ENCODE measurements around the gene SGK1.

Gene SGK1

DNA sequence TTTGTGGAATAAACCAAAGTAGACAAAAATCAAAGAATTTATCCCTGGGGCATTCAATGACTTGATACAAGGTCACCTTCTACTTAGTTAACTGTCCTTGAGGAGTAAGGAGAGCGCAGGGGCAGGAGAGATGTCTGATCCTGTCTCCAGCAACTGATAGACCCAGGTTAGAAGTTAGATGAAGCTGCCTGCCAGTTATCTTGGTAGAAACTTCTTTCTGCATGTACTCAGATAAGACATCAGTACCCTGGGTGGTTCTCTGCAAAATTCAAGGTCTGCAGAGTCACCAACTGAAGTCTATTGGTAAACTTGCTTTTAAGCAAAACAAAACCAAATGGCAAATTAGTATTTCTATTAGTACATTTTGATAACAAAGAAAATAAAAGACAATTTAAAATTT lies 2.7 kb downstream of the SGK1 start:
- Histone ChIP-seq H2AFZ (ENCODE audit: low read length) (no peak overlapping the region), H3K36me3 (ENCODE audit: insufficient read depth, low read length) (no peaks in the 10 kb centered on the region), H3K9ac (ENCODE audit: low read length) (no peak overlapping the region), H3K27ac (ENCODE audit: low read depth, low read length, poor library complexity, severe bottlenecking) (no peak overlapping the region), H3K9me2 (ENCODE audit: low read depth, low read length) (no peaks in the 10 kb centered on the region), H3K79me2 (ENCODE audit: insufficient read depth, low read length) (no peaks in the 10 kb centered on the region), H3F3A (ENCODE audit: insufficient read depth, low read length) (no peaks in the 10 kb centered on the region), H3K4me1 (ENCODE audit: insufficient read depth, low read length, severe bottlenecking) (no peaks in the 10 kb centered on the region), H3K9me3 (ENCODE audit: low read length) (no peaks in the 10 kb centered on the region), H4K20me1 (ENCODE audit: insufficient read depth, low read length) (no peaks in the 10 kb centered on the region), H3K4me2 (ENCODE audit: low read length) (no peak overlapping the region), H3K4me3 (ENCODE audit: low read depth, low read length, poor library complexity, severe bottlenecking) (no peak overlapping the region), H3K27me3 (ENCODE audit: insufficient read depth, low read length) (no peaks in the 10 kb centered on the region)
- TF ChIP-seq, protein P1, sequence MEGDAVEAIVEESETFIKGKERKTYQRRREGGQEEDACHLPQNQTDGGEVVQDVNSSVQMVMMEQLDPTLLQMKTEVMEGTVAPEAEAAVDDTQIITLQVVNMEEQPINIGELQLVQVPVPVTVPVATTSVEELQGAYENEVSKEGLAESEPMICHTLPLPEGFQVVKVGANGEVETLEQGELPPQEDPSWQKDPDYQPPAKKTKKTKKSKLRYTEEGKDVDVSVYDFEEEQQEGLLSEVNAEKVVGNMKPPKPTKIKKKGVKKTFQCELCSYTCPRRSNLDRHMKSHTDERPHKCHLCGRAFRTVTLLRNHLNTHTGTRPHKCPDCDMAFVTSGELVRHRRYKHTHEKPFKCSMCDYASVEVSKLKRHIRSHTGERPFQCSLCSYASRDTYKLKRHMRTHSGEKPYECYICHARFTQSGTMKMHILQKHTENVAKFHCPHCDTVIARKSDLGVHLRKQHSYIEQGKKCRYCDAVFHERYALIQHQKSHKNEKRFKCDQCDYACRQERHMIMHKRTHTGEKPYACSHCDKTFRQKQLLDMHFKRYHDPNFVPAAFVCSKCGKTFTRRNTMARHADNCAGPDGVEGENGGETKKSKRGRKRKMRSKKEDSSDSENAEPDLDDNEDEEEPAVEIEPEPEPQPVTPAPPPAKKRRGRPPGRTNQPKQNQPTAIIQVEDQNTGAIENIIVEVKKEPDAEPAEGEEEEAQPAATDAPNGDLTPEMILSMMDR (IDR thresholded peaks at IDR 0.05; ENCODE audit: low read length), result no peak
- no peak for TF ChIP-seq EZH2 (IDR thresholded peaks at IDR 0.05; ENCODE audit: borderline replicate concordance, low read length)

DNA sequence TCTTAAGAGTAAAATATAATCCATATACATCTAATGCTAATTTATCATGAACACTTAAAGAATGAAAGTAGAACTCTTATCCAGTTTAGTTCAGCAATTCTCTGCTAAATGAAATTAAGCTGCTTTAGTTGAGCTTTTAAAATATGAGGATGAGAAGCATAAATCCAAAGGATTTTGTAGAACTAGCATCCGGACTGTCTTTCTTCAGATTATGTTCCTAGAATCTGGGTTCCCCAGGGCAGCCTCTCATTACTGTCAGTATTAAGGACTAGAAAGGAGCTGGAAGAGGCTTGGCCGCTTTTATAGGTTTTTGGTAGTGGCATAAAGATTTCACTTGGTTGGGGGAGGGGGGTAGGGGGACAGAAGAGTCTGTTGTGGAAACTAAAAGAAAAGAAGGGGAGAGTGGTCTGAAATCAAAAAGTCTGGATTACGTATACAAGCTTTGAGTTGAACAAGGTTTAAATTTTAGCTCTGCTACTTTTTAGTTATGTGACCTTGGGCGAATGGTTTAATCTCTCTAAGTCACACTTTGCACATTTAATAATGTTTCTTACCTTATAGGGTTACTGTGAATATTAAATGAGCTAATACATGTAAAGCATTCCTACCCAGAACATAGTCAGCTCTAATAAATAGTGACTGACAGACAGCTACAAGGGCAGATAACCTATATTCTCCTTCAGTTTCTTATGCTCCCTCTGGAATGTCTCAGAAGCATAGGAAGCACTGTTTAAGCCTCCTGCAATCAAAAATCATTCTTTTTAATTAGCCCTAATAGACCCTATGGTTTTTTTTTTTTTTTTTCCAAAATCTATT lies 3.7 kb downstream of the SGK1 start:
- H3K4me3 ChIP-seq (ENCODE audit: low read depth, low read length, poor library complexity, severe bottlenecking), result no peak overlapping the region
- no peak for TF ChIP-seq EZH2 (IDR thresholded peaks at IDR 0.05; ENCODE audit: borderline replicate concordance, low read length)
- TF ChIP-seq, protein P1 (IDR thresholded peaks at IDR 0.05; ENCODE audit: low read length), result no peak
- H3K27me3 ChIP-seq (ENCODE audit: insufficient read depth, low read length), result no peaks in the 10 kb centered on the region
- H2AFZ ChIP-seq (ENCODE audit: low read length), result no peak overlapping the region
- no peaks in the 10 kb centered on the region for H4K20me1 ChIP-seq (ENCODE audit: insufficient read depth, low read length)
- no peaks in the 10 kb centered on the region for H3K36me3 ChIP-seq (ENCODE audit: insufficient read depth, low read length)
- no peaks in the 10 kb centered on the region for H3K9me2 ChIP-seq (ENCODE audit: low read depth, low read length)
- no peaks in the 10 kb centered on the region for H3K79me2 ChIP-seq (ENCODE audit: insufficient read depth, low read length)
- H3K4me2 ChIP-seq (ENCODE audit: low read length), result no peak overlapping the region
- H3K27ac ChIP-seq (ENCODE audit: low read depth, low read length, poor library complexity, severe bottlenecking), result no peak overlapping the region
- H3K9me3 ChIP-seq (ENCODE audit: low read length), result no peaks in the 10 kb centered on the region
- H3K4me1 ChIP-seq (ENCODE audit: insufficient read depth, low read length, severe bottlenecking), result no peaks in the 10 kb centered on the region
- no peaks in the 10 kb centered on the region for H3F3A ChIP-seq (ENCODE audit: insufficient read depth, low read length)
- no peak overlapping the region for H3K9ac ChIP-seq (ENCODE audit: low read length)

DNA sequence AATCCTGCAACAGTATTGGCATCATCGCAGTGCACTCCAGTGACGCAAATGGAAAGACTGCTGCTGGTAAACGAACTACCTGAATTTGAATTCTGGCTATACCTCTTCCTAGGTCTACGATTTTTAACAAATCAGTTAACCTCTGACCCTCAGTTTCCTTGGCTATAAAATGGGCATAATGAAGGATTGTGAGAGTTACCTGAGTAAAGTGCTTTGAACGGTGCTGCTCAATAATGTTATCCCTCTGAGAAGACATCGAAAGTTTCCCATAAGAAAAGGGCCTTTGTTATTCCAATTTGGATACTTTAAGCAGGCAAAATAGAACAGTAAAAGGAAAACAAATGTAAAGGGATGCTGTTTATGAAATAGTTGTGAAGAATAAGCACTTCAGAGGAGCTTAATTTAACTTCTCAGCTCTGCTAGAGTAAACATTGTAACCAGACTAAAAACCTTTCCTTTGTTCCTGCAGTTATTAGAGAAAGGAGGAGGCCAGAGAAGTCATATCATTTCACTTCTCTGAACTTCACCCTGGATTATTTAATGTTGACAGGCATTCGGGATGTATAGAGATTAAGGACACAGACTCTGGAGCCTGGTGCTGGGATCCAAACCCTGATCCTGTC lies 5.8 kb downstream of the SGK1 start:
- Histone ChIP-seq H3K27me3 (ENCODE audit: insufficient read depth, low read length) (no peaks in the 10 kb centered on the region), H3K9me3 (ENCODE audit: low read length) (no peaks in the 10 kb centered on the region), H3K4me3 (ENCODE audit: low read depth, low read length, poor library complexity, severe bottlenecking) (no peak overlapping the region), H3K9me2 (ENCODE audit: low read depth, low read length) (no peaks in the 10 kb centered on the region), H3K4me2 (ENCODE audit: low read length) (no peak overlapping the region), H3K9ac (ENCODE audit: low read length) (no peak overlapping the region), H4K20me1 (ENCODE audit: insufficient read depth, low read length) (no peaks in the 10 kb centered on the region), H3F3A (ENCODE audit: insufficient read depth, low read length) (no peaks in the 10 kb centered on the region), H3K36me3 (ENCODE audit: insufficient read depth, low read length) (no peaks in the 10 kb centered on the region), H3K79me2 (ENCODE audit: insufficient read depth, low read length) (no peaks in the 10 kb centered on the region), H3K27ac (ENCODE audit: low read depth, low read length, poor library complexity, severe bottlenecking) (no peak overlapping the region), H3K4me1 (ENCODE audit: insufficient read depth, low read length, severe bottlenecking) (no peaks in the 10 kb centered on the region), H2AFZ (ENCODE audit: low read length) (no peak overlapping the region)
- TF ChIP-seq, protein P1 (IDR thresholded peaks at IDR 0.05; ENCODE audit: low read length), result no peak
- TF ChIP-seq EZH2 (IDR thresholded peaks at IDR 0.05; ENCODE audit: borderline replicate concordance, low read length), result no peak
